Stimulated activated CD8-positive, alpha-beta memory T cell treated with anti-CD3 and anti-CD28 coated beads, Interleukin-7, amount 100 ng/mL, for 48 hours (primary cell): Measurements from ENCODE around the gene THSD4.

Source experiments
- DNase-seq, 2 donors: peaks; one replicate each; pipeline ENCODE4 v3.0.0-alpha.2; 2020; ENCODE audit warnings: low read depth in 1 of 2; ENCODE audit errors: extremely low read depth in 1 of 2

Gene THSD4

DNA sequence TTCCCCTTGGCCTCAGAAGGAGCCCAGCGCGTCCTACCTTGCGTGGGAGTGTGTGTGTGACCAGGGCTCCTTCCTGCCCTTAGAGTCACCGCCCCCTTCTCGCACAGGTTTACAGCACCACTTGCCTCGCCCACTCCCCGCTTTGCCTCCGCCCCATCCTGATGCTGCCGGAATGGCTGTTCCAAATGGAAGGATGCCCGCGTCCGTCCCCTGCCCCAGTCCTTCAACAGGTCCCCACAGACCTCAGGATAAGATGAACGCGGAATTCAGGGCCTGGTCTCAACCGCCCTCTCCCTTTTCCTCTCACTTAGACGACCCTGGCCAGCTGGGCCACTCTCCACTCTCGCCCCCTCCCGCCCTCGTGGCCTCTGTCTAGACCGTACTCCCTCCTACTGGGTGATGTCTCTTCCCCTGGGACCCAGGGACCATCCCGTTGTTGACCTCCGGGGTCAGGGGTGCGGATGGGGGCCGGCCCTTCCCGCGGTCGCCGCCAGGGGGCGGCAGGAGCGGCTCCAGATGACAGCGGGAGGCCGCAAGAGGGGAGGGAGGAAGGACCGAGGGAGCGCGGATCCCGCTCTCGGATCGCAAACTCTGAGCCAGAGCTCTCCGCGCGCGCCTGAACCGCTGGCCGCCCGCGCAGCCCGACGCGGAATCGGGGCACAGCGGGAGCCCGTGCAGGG is at the start of gene THSD4:
Gene THSD4 (plus strand): TSS at position 585 of the 680 bp plus-strand sequence.
- DNase-seq, result peak; percentile 39 to 44

- DNase-seq, result no peak
These were observed 48.3 kb upstream of the THSD4 start for GRCh38 chr15:71066983-71067382.

DNA sequence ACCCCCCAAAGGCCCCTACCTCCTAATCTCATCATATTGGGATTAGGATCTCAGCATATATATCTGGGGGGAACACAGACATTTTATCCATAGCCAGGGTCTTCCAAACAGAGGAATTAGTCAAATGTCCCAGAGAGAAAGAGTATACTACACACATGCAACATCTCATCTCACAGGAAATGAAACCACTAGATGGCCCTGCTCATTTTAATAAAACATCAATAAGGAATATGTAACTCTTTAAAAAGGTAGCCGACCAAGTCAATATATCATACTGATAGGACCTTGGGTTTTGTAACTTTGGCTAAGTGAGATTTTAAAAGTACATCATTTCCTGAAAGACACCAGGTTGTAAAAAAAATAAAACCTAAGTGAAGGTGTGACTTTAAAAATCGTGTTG is 45.6 kb upstream of the THSD4 start:
- no peak for DNase-seq

DNA sequence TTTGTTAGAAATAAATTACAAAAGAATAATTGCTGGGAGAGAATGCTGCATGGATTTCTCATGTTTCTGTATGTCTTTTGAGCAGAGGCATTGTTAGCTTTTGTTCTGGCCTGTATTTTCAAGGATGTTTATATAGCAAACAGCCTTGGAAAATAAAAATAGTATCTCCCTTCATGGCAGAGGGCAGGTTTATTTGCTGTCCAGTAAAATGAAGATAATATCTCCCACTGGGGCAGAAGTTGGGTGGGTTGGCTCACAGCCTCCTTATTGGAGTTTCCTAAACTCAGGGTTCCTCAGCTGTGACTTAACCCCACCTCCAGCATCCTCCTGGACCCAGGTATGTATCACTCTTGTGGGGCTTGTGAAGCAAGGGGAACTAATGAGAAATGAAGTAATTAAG is 43.7 kb upstream of the THSD4 start:
- DNase-seq, result no peak

GRCh38 chr15:71072423-71072822 is 42.8 kb upstream of the THSD4 start:
- DNase-seq, result no peak

DNA sequence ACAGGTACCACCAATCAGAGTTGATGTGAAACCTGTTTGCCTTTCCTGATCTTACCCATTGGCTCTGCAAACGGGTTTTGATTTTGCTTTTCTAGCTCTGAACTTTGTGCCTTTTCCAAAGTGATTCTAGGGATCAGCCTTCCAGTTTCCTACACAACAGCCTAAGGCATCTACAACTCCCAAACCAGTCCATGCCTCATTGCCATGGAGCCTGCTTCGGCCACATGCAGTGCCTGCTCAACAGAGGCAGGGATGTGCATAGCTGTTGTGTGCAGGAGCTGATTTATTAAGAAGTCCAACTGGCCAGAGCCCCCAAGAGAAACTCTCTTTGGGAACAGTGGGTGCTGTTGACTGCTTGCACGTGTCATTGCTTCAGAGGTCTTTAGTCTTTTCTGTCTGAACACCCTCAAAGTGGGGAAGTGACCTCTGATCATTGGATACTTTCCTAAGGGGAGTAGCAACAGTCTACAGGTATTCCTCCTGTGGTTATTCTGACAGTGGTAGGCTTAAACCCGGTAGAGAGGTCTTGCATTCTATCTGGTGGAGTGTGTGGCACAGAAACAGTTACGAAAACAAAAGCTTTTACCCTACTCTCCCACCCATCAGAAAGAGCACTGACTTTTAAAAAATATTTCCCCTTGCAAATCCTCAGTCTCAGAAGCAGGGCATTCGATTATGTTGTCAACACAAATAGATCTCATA is 36.6 kb upstream of the THSD4 start:
- no peak for DNase-seq

DNA sequence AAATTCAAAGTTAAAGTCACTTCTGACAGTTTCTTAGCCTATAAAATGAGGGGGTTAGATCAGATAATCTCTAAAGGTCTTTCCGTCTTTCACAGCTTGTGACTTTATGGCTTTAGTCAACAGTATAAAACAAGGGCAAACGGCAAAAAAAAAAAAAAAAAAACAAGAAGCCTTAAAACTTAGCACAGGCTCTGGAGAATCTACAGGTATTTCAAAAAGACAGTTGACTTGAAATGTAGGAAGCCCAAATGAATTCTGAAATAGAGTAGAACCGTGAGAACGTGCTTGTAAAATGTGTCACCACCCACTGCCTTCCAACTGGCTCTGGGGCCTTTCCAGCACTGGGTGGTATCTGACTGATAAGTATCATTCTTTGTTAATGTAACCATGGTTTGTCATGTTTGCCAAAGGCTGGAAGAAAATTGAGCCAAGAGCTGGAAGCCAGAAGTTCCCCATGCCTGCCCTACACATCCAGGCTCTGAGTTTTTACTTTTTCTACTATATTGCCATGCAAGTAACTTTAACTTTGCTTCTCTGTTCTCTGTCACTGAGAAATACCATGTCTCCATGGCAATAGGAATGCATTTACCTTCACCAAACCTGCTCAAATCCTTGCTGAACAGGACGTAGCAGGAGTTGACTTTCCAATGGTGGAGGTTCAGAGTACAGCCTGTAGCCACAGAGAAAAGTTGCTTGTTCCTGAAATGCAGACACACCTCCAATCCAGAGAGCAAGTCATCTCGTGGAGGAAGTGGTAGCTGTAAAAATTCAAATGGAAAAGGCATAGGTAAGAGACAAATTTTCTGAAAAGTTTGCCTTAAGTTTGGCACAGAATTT is 35.8 kb upstream of the THSD4 start:
- no peak for DNase-seq

DNA sequence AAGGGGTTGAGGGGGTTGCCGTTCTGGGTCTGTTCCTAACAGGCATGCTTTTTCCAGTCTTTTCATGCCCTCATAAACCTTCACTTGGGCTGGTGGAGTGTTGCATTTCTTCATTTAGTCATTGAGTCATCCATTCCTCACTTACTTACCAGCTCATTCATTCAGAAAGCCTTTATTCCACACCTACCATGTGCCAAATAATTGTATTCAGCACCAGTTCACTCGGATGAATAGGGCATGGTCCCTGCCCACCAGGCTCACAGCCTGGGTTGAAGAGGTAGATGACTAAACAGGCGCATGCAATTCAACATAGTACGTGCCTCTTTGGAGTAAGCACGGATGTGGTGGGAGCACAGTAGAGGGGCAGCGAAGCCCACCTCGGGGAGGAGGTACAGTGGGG is 35.1 kb upstream of the THSD4 start:
- DNase-seq, result no peak

DNA sequence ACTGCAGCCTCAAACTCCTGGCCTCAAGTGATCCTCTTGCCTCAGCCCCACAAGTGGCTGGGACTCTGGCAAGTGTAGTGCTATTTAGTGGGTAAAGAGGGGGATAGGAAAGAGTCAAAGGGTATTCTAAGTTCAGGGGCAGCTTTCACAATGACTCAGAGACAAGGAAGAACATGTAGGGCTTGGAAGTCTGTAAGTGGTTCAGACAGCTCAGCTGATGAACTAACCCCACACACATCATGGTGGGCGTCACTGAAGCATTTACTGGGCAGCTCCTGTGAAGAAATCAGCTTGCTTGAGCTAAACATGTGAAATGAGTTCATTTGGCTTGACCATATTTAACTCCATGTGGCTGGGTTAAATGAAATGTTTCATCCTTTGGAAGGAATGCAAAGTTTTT is 34.6 kb upstream of the THSD4 start:
- no peak for DNase-seq

DNA sequence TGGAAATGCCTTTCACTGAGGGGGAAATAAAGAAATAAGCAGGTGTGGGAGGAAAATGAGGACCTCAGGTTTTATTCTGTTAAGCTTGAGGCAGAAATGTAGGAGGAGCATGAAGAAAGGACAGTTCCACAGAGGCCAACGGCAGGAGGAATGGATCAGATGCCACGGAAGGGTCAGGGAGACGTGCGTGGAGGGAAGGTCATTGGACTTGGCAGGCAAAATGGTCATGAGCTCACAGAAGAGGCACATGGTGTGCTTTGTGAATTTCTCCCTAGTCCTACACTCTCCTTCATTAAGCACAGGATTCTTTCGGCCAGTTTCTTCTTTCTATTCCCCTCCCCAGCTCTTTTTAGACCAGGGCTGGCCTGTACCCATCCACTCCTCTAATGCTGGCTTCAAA is 32.5 kb upstream of the THSD4 start:
- DNase-seq, result no peak

- DNase-seq, result no peak
These were observed 31.9 kb upstream of the THSD4 start for GRCh38 chr15:71083349-71083748.

GRCh38 chr15:71084264-71084663 is 31.0 kb upstream of the THSD4 start:
- DNase-seq, result no peak

DNA sequence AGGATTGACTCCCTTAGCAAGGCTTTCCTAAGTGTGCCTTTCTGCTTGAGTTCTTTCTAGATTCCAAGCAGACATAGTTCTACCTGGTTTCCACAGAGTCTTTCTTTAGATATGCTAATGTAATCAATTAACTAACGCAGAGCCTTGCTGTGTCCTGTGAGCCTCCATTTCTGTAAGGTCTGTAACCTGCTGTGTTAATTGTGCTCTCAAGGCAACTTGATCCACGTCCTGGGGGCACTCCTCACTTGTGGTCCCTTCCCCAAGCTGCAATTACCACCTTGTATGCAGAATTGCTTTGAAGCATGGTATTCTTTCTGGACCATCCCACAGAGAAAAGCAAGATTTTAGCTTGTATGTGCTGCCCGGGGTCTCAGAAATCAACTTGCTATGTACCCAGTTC is 29.5 kb upstream of the THSD4 start:
- no peak for DNase-seq

DNA sequence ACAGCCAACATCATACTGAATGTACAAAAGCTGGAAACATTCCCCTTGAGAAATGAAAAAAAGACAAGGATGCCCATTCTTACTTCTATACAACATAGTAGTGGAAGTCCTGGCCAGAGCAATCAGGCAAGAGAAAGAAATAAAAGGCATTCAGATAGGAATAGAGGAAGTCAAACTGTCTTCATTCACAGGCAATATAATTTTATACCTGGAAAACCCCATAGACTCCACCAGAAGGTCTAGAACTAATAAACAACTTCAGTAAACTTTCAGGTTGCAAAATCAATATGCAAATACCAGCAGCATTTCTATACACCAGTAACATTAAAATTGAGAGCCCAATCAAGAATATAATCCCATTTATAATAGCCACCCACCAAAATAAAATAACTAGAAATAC is 27.1 kb upstream of the THSD4 start:
- DNase-seq, result no peak

DNA sequence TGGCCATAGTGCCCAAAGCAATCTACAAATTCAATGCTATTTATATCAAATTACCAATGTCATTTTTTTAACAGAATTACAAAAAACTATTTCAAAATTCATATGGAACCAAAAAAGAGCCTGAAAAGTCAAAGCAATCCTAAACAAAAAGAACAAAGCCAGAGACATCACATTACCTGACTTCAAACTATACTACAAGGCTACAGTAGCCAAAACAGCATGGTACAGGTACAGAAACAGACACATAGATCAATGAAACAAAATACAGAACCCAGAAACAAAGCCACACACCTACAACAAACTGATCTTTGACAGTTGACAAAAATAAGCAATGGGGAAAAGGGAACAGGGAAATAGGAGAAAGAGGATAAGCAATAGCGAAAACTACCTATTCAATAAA is 26.6 kb upstream of the THSD4 start:
- no peak for DNase-seq

DNA sequence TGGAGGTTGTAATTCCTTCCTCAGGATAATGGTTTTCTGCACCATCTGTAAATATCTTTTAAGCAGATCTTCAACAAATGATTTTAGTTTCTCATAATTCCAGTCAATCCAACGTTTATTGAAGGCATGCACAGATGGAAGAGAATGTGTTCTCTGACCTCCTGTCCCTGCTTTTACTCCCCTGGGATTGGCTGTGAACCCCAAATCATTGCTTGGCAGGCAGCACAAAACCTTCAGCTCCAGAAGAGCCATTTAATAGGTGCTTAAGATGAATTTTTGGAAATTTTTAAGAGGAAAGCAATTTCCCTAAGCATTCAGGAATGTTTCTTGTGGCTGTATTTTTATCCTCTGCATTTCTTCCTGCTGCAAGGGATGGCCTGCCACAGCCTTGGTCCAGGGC is 25.5 kb upstream of the THSD4 start:
- no peak for DNase-seq

DNA sequence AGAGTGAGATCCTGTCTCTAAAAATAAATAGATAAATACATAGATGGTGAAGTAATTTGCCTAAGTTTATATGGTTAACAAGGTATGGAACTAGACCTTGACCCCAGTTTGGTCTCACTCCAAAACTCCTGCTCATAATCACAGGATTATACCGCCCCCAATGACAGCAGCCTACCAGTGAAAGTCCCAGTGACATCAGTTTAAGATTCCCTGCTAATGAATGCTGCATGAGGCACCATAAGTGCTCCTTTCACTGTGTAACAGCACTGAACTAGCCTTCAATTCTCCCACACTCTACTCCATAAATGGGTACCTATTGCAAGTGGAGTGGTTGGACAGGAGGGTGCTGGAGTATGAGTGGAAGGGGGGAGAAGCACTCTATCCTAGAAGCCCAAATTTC is 23.7 kb upstream of the THSD4 start:
- DNase-seq, result no peak

DNA sequence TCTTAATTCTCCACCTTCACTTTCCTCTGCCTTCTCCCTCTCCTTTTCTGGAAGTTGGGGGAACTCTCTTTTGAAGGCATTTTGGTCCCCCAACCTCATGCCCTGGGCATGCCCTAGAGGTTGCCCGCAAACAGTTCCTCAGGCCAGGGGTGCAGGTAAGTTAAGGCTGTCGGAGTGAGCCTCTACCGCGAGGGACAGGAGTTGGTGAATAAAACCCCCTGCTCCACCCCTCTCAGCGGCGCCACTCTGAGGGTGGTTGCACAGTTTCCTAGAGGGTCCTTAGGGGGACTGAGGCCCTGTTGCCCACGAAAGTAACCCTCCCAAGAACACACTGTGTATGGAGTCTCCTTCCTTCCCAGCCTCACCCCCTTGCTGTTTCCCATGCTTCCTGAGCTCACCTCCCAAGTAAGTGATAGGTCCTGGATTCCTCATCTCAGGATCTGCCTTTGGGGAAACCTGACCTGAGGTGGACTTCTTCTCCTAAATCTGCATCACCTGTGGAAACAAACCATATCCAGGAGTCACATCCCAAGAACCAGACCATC is 23.1 kb upstream of the THSD4 start:
- no peak for DNase-seq

DNA sequence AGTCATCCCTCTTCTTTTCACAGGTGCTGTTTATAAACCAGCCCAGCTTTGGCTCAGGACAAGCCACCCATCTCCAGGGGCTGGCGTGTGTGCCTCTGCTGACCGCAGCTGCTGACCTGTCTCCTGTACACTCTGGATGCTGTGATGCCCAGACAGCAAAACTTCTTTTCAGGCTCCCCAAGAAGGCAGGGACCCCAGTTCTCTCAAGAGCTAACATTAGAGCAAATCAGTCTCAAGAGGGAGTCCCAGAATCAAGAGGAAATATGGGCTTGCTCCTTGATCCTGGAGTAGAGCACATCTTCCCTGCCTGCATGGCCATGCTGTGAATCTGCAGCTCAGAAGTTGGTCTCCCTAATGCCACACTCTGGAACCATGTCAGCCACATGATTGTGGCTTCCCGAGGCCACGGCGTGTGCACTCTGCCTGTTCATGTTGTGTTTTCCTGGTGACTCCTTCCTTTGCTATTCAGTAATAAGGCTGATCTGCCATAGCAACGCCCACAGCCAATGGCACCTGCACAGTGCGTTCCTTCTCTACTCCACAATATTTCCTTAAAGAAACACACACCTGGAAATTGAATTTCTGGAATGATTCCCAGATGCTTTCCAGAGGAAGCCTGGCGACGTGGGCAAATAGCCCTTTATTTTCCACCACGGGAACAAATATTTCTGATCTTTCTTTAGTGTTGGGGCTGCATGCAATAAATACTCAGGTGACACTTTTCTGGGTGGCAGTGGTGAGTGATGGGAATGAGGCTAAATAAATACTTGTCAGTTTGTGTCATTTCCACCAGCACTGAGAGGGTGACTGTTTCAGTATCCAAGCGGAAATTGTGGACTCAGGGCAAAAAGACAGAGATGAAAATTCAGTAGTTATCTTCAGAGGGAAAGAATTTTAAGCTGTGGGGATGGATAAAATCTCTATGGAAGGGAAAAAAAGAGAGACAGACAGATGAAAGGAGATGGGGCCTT is 21.9 kb upstream of the THSD4 start:
- DNase-seq, result no peak

DNA sequence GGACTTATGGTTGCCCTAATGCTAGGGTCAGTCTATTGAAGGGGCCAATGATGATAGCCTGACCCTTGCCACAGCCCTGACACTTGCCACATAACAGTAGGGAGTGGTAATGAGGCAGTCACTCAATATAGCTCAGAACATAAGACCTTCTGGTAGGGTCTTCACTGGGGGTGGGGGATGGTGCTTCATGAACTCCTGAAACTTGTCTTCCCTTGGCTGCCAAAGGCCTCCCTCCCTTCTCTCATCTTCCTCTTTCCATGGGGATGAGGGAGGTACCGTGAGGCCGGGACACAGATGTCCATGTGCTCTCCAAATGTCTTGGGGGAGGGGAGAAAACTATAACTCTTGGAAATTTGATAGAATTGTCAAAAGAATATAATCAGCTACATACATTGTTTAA is 21.1 kb upstream of the THSD4 start:
- DNase-seq, result no peak
